ENCODE measurements around the gene TDRD12.
A peak's percentile ranks its signal among the peaks of the same experiment; 100 is the strongest.

Gene TDRD12

DNA sequence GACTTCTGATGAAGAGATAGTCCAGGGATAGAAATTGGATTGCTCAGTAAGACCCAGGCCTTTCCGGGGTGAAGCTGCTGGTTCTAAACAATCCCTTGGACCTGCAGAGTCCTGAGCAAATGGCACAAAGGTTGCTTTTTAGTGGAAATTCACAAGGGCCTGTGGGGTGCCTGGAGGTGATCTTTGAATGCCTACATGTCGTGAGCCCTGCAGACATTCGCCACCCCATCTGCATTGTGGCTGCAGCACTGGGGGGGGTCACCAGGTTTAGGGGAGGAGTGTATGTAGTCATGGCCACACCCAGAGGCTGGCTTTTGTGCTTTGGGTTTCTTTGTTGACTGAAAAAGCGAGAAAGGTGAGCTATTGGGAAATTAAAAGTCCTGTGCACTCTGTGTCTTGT is 108.6 kb downstream of the TDRD12 start:
- Histone ChIP-seq H3K18ac (ENCODE audit: low read depth in 1 of 2, low read length in 2 of 2) (no peak overlapping the region), H3K27ac (ENCODE audit: low read length, poor library complexity, severe bottlenecking) (no peak overlapping the region), H3K4me2 (ENCODE audit: low read length, poor library complexity, severe bottlenecking) (no peak overlapping the region), H3K4ac (ENCODE audit: low read depth in 1 of 2, low read length in 2 of 2) (no peak overlapping the region), H4K91ac (ENCODE audit: low read length) (no peak overlapping the region), H3K9me3 (ENCODE audit: control insufficient read depth, low read length) (no peaks in the 10 kb centered on the region), H3K4me1 (ENCODE audit: control insufficient read depth, insufficient read depth, low read depth, low read length) (peaks cover 9% of the 10 kb centered on the region), H3K14ac (ENCODE audit: low read length in 2 of 2) (no peak overlapping the region), H2BK15ac (ENCODE audit: low read depth, poor library complexity, severe bottlenecking) (no peak overlapping the region), H3K23ac (ENCODE audit: low read length in 2 of 2) (no peak overlapping the region), H2AK5ac (ENCODE audit: low read length, severe bottlenecking) (no peak overlapping the region), H2BK120ac (ENCODE audit: low read depth, low read length) (no peak overlapping the region), H2BK12ac (ENCODE audit: low read length in 2 of 2) (no peak overlapping the region), H3K27me3 (ENCODE audit: control insufficient read depth in 1 of 2, insufficient read depth in 1 of 2, low read length in 2 of 2) (peaks cover 0 to 16% of the 10 kb centered on the region in 2 experiments), H3K9ac (ENCODE audit: low read length) (no peak overlapping the region), H3K79me1 (replicated peaks; ENCODE audit: low read length, poor library complexity, severe bottlenecking) (no peaks in the 10 kb centered on the region), H3K36me3 (ENCODE audit: control insufficient read depth in 1 of 2, insufficient read depth in 2 of 2, low read depth in 1 of 2, low read length in 2 of 2) (no peaks in the 10 kb centered on the region), H3K4me3 (ENCODE audit: insufficient read depth in 1 of 2, low read depth in 1 of 2, low read length in 2 of 2) (no peak overlapping the region), H4K8ac (ENCODE audit: low read length) (no peak overlapping the region), H2BK5ac (ENCODE audit: low read depth, low read length, poor library complexity, severe bottlenecking) (no peak overlapping the region), H2AFZ (ENCODE audit: low read depth, low read length) (no peak overlapping the region)
- 87% methylated on average over 4 of the region's 4 CpGs for WGBS
- no peak for DNase-seq

DNA sequence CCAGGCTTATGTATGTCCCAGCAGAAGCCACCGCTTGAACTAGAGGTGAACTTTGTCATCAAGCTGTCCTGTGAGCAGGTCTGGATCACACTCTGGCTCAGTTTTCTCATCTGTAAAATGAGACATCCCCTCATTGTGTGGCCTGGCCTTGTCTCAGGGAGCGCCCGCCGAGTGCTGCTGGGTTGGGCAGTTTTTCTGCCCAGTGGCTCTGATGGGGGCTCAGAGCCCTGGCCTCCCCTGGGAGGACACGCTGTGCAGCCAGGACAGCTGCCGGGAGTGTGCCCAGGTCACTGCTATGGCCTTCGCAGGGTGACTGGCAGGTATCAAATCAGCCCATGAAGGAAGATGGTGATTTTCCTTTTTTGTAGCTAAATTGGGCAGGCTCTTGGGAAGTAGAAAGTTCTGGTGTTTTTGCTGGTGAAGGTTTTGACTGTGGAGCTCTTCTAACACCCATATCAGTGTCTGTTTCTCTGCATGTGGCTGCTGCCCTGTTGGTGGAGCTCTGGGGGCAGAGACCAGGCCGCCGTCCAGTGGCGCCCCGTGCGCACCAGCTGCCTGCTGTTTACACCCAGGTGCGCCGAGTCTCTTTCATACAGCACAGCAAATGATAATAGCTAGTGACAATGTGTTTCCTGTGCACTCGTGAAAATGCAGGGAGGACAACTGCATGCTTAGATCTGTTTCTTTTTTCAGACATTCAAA is 109.2 kb downstream of the TDRD12 start:
- H2BK120ac ChIP-seq (ENCODE audit: low read depth, low read length) = no peak overlapping the region
- no peak overlapping the region for H2AFZ ChIP-seq (ENCODE audit: low read depth, low read length)
- WGBS = 95% methylated on average over 15 of the region's 15 CpGs
- H3K4ac ChIP-seq (ENCODE audit: low read depth in 1 of 2, low read length in 2 of 2) = no peak overlapping the region
- no peak overlapping the region for H4K91ac ChIP-seq (ENCODE audit: low read length)
- H2BK12ac ChIP-seq (ENCODE audit: low read length in 2 of 2) = peak overlapping the region in 1 of 2 experiments; percentile 43
- no peaks in the 10 kb centered on the region for H3K36me3 ChIP-seq (ENCODE audit: control insufficient read depth in 1 of 2, insufficient read depth in 2 of 2, low read depth in 1 of 2, low read length in 2 of 2)
- H3K14ac ChIP-seq (ENCODE audit: low read length in 2 of 2) = peak overlapping the region in 1 of 2 experiments; percentile 69
- no peak overlapping the region for H2BK15ac ChIP-seq (ENCODE audit: low read depth, poor library complexity, severe bottlenecking)
- no peak overlapping the region for H4K8ac ChIP-seq (ENCODE audit: low read length)
- no peak overlapping the region for H3K4me3 ChIP-seq (ENCODE audit: insufficient read depth in 1 of 2, low read depth in 1 of 2, low read length in 2 of 2)
- no peak overlapping the region for H3K18ac ChIP-seq (ENCODE audit: low read depth in 1 of 2, low read length in 2 of 2)
- H2AK5ac ChIP-seq (ENCODE audit: low read length, severe bottlenecking) = peak overlapping the region; percentile 86
- H3K4me2 ChIP-seq (ENCODE audit: low read length, poor library complexity, severe bottlenecking) = no peak overlapping the region
- DNase-seq = no peak
- H3K79me1 ChIP-seq (replicated peaks; ENCODE audit: low read length, poor library complexity, severe bottlenecking) = no peaks in the 10 kb centered on the region
- H3K27me3 ChIP-seq (ENCODE audit: control insufficient read depth in 1 of 2, insufficient read depth in 1 of 2, low read length in 2 of 2) = peaks cover 0 to 11% of the 10 kb centered on the region in 2 experiments
- no peak overlapping the region for H3K23ac ChIP-seq (ENCODE audit: low read length in 2 of 2)
- no peak overlapping the region for H3K27ac ChIP-seq (ENCODE audit: low read length, poor library complexity, severe bottlenecking)
- no peak overlapping the region for H3K9ac ChIP-seq (ENCODE audit: low read length)
- peaks cover 9% of the 10 kb centered on the region for H3K4me1 ChIP-seq (ENCODE audit: control insufficient read depth, insufficient read depth, low read depth, low read length)
- no peak overlapping the region for H2BK5ac ChIP-seq (ENCODE audit: low read depth, low read length, poor library complexity, severe bottlenecking)
- no peaks in the 10 kb centered on the region for H3K9me3 ChIP-seq (ENCODE audit: control insufficient read depth, low read length)

DNA sequence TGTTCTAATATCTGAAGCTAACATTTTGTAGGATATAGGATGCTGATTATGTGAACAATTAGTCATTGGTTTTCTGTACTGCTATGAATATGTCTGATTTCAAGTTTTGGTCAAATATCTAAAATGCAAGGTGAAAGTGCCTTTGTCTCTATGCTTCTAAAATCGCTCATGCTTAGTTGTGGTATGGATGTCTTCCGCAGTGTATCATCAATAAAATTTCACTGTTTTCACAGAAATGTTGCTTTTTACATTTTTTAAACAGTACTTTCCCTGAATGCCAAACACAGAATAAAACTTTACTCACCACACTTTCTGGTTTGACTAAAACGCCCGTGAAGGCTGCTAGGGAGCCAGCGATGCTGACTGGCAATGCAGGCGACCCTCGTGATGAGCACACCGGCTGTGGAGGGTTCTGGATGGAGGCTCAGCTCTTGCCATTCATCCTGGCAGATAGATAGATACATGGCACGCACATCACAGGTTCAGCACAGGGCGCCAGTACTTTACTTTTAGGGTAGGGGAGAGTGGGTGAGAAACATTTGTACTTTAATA is 109.9 kb downstream of the TDRD12 start:
- Histone ChIP-seq H3K27me3 (ENCODE audit: control insufficient read depth in 1 of 2, insufficient read depth in 1 of 2, low read length in 2 of 2) (peaks cover 0 to 7% of the 10 kb centered on the region in 2 experiments), H3K14ac (ENCODE audit: low read length in 2 of 2) (no peak overlapping the region), H3K4ac (ENCODE audit: low read depth in 1 of 2, low read length in 2 of 2) (no peak overlapping the region), H3K9ac (ENCODE audit: low read length) (no peak overlapping the region), H2BK15ac (ENCODE audit: low read depth, poor library complexity, severe bottlenecking) (no peak overlapping the region), H4K91ac (ENCODE audit: low read length) (no peak overlapping the region), H3K4me1 (ENCODE audit: control insufficient read depth, insufficient read depth, low read depth, low read length) (peaks cover 7% of the 10 kb centered on the region), H4K8ac (ENCODE audit: low read length) (no peak overlapping the region), H2AK5ac (ENCODE audit: low read length, severe bottlenecking) (peak overlapping the region; percentile 33), H3K23ac (ENCODE audit: low read length in 2 of 2) (no peak overlapping the region), H2AFZ (ENCODE audit: low read depth, low read length) (no peak overlapping the region), H3K4me3 (ENCODE audit: insufficient read depth in 1 of 2, low read depth in 1 of 2, low read length in 2 of 2) (no peak overlapping the region), H3K18ac (ENCODE audit: low read depth in 1 of 2, low read length in 2 of 2) (no peak overlapping the region), H3K79me1 (replicated peaks; ENCODE audit: low read length, poor library complexity, severe bottlenecking) (no peaks in the 10 kb centered on the region), H3K9me3 (ENCODE audit: control insufficient read depth, low read length) (no peaks in the 10 kb centered on the region), H3K4me2 (ENCODE audit: low read length, poor library complexity, severe bottlenecking) (no peak overlapping the region), H3K36me3 (ENCODE audit: control insufficient read depth in 1 of 2, insufficient read depth in 2 of 2, low read depth in 1 of 2, low read length in 2 of 2) (no peaks in the 10 kb centered on the region), H3K27ac (ENCODE audit: low read length, poor library complexity, severe bottlenecking) (no peak overlapping the region), H2BK12ac (ENCODE audit: low read length in 2 of 2) (no peak overlapping the region), H2BK5ac (ENCODE audit: low read depth, low read length, poor library complexity, severe bottlenecking) (no peak overlapping the region), H2BK120ac (ENCODE audit: low read depth, low read length) (no peak overlapping the region)
- DNase-seq = no peak
- 92% methylated on average over 8 of the region's 10 CpGs for WGBS

DNA sequence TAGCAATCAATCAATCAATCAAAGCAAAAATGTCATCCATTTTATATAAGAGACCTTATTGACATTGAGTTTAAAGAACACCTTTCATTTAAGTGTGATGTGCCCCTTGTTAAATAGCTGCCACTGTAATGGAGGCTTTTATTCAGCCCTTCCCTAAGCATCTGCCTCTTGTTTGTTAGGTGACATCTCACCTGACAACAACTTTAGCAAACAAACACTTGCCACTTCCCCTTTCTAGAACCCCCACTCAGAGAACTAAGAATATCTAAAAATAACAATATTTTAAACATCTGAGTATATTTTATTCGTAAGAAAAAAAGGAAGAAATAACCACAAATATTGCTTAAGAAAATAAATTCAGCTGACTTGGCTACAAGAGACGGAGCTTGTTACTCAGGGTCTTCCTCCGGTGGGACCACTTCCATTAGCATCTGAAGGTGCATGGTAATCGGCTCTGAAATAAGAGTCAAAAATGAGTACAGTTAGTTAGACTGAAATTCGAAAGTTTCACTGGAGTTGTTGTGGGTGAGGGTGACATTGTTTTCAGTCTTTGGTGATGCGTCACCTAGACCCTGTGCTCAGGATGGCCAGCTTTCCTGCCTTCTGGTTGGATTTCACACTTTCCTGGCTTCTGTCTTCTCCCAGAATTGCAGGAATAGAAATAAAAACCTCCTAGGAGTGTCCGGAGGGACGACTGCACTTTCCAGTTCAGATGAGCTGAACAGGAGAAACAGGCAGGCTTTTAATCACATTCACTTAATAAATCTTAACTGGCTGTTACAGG is 110.9 kb downstream of the TDRD12 start:
- no peak overlapping the region for H2AK5ac ChIP-seq (ENCODE audit: low read length, severe bottlenecking)
- H3K27ac ChIP-seq (ENCODE audit: low read length, poor library complexity, severe bottlenecking) = peak overlapping the region; percentile 91
- H3K36me3 ChIP-seq (ENCODE audit: control insufficient read depth in 1 of 2, insufficient read depth in 2 of 2, low read depth in 1 of 2, low read length in 2 of 2) = no peaks in the 10 kb centered on the region
- H3K27me3 ChIP-seq (ENCODE audit: control insufficient read depth in 1 of 2, insufficient read depth in 1 of 2, low read length in 2 of 2) = no peaks in the 10 kb centered on the region
- no peak overlapping the region for H3K9ac ChIP-seq (ENCODE audit: low read length)
- no peak overlapping the region for H3K23ac ChIP-seq (ENCODE audit: low read length in 2 of 2)
- WGBS = 59% methylated on average over 8 of the region's 8 CpGs
- no peak overlapping the region for H2BK120ac ChIP-seq (ENCODE audit: low read depth, low read length)
- H3K79me1 ChIP-seq (replicated peaks; ENCODE audit: low read length, poor library complexity, severe bottlenecking) = no peaks in the 10 kb centered on the region
- H2BK12ac ChIP-seq (ENCODE audit: low read length in 2 of 2) = no peak overlapping the region
- no peak overlapping the region for H3K18ac ChIP-seq (ENCODE audit: low read depth in 1 of 2, low read length in 2 of 2)
- no peak overlapping the region for H4K91ac ChIP-seq (ENCODE audit: low read length)
- H3K4me3 ChIP-seq (ENCODE audit: insufficient read depth in 1 of 2, low read depth in 1 of 2, low read length in 2 of 2) = no peak overlapping the region
- H3K14ac ChIP-seq (ENCODE audit: low read length in 2 of 2) = no peak overlapping the region
- H3K4ac ChIP-seq (ENCODE audit: low read depth in 1 of 2, low read length in 2 of 2) = no peak overlapping the region
- H3K4me2 ChIP-seq (ENCODE audit: low read length, poor library complexity, severe bottlenecking) = peak overlapping the region; percentile 65
- no peaks in the 10 kb centered on the region for H3K9me3 ChIP-seq (ENCODE audit: control insufficient read depth, low read length)
- no peak overlapping the region for H2BK5ac ChIP-seq (ENCODE audit: low read depth, low read length, poor library complexity, severe bottlenecking)
- H3K4me1 ChIP-seq (ENCODE audit: control insufficient read depth, insufficient read depth, low read depth, low read length) = peaks cover 7% of the 10 kb centered on the region
- H2BK15ac ChIP-seq (ENCODE audit: low read depth, poor library complexity, severe bottlenecking) = no peak overlapping the region
- peak; percentile 66 for DNase-seq
- no peak overlapping the region for H2AFZ ChIP-seq (ENCODE audit: low read depth, low read length)
- no peak overlapping the region for H4K8ac ChIP-seq (ENCODE audit: low read length)

Measured in mesenchymal stem cell (in vitro differentiated cells and primary cell).